Hematopoietic multipotent progenitor cell treated with erythropoietin and hydrocortisone succinate and interleukin-3 and kit ligand, for 6 days (in vitro differentiated cells): Measurements from ENCODE around the gene KNDC1.
"Not testable (repeated sequence)": the region's sequence is repeated elsewhere in the genome, so short reads cannot be mapped to it uniquely, and the experiment has no call there.

Experiments used
- DNase-seq: peaks from one replicate; pipeline ENCODE4 v3.0.0-alpha.2; 2015

KNDC1 gene

DNA sequence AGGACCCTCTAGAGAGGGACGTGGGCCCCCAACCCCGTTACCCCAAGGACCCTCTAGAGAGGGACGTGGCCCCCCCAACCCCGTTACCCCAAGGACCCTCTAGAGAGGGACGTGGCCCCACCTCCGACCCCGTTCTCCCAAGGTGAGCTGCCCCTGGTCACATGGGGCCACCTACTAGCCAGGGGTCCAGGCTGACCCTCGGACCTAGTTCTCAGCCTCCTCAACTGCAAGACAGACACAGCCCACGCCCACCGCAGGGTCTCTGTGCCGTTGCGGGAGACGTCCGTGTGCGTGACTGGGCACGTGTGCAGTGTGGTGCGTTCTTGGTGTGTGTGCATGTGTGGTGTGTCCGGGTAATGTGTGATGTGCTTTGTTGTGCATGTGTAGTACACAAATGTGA is 48.4 kb downstream of the KNDC1 start:
- DNase-seq, result no peak

DNA sequence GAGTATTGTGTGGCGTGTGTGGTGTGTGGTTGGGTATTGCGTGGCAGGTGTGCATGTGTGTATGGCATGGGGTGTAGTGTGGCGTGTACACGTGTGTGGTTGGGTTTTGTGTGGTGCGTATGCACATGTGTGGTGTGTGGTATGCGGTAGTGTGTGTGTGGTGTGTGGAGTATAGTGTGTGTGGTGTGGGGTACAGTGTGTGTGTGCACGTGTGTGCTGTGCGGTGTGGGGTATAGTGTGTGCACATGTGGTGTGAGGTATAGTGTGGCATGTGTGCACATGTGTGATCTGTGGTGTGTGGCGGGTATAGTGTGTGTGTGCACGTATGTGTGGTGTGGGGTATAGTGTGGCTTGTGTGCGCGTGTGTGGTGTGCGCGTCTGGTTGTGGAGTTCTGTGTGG is 49.1 kb downstream of the KNDC1 start:
- DNase-seq, result no peak

DNA sequence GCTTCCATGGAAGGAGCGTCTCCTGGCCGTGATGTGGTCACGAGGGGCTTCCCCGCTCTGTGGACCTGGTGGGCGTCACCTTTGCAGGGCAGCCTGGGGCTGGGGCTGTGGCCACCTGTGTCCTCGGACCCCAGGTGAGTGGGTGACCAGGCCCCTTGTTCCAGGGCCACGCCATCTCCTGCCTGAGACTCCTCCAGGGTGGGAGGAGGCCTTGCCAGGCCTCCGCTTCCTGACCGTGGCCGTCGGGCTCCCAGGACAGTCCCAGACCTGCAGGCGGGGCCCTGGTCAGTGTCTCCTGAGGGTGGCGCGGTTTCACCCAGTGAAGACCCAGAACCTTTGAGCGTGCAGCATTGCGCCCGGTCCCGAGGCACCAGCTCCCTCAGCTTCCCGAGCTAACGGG is 49.6 kb downstream of the KNDC1 start:
- no peak for DNase-seq

DNA sequence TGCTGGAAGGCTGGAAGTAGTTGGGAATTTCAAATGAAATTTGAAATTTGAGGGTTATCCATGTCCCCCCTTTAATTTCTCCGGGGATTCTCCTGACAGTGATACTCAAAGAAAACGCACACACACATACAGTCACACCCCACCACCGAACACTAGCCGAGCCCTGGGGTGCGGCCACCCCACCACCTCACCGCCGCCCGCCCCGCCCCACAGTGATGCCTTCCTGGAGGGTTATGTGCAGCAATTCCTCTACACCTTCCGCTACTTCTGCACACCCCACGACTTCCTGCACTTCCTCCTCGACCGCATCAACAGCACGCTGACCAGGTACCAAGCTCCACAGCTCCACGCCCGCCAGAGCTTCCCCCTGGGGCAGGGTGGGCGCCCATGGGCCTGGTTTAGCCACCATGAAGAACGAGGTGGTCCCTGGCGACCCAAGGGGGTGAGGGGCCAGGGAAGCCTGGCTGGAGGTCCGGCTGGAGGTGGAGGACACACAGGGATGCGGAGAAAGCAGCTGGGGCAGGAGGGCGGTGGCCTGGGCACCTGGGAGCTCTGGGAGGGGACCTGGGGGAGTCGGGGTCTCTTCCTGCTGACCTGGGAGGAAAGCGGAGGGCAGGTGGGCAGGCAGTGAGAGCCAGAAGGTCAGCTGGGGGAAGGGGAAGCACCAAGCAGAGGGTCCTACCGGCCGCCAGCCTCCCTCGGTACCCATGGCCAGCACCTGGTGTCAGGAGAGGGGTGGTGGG is 50.5 kb downstream of the KNDC1 start:
- DNase-seq, result no peak

DNA sequence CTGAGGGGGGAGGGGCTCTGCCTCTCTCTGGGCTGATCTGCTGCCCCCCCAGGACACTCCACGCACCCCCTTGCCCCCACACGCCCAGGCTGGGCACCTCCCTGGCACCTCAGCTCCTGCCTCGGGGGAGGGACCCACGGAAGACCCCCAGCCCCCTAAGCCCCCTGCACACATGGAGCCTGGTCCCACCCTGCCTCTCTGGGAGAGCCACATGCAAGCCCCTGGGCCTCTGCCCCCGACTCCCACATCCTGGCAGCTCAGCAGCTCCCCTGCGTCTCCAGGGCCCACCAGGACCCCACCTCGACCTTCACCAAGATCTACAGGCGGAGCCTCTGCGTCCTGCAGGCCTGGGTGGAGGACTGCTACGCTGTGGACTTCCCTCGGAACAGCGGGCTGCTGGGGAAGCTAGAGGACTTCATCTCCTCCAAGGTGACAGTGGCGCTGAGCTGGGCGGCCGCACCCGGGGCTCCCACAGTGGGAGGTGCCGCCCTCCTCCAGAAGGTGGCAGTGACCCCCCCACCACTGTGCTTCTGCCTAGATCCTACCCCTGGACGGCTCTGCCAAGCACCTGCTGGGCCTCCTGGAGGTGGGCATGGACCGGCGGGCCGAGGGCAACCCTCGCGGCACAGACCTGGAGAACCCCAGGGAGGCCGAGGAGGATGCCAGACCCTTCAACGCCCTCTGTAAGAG is 51.3 kb downstream of the KNDC1 start:
- no peak for DNase-seq

DNA sequence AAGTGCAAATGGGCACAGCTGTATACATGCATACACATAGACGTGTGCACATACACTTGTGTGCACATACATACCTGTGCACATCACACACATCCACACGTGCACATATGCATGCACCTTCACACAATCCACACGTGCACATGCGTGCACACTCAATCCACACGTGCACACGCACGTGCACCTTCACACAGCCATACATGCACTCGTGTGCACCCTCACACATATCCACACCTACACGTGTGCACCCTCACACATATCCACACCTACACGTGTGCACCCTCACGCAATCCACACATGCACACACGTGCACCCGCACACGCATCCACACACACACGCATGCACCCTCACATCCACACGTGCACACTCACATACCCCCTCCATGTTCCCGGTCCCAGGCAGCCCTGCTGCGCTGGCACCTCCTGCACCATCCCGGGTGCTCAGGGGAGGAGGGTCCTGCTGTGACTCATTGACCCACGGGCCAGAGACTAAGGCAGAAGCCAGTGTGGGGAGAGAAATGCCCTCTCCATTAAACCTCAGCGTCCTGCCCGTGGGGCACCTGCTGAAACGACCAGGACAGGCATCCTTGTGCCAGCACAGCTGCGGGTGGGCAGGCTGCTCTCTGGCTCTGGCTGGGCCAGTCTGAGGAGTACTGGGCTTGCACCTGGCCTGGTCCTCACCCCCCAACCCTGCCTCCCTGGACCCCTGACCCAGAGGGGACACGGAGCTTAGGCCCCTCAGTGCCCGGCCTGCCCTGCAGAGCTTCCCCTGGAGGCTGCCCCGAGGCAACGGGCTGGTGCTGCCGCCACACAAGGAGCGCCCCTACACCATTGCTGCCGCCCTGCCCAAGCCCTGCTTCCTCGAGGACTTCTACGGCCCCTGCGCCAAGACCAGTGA is 52.2 kb downstream of the KNDC1 start:
- no peak for DNase-seq

DNA sequence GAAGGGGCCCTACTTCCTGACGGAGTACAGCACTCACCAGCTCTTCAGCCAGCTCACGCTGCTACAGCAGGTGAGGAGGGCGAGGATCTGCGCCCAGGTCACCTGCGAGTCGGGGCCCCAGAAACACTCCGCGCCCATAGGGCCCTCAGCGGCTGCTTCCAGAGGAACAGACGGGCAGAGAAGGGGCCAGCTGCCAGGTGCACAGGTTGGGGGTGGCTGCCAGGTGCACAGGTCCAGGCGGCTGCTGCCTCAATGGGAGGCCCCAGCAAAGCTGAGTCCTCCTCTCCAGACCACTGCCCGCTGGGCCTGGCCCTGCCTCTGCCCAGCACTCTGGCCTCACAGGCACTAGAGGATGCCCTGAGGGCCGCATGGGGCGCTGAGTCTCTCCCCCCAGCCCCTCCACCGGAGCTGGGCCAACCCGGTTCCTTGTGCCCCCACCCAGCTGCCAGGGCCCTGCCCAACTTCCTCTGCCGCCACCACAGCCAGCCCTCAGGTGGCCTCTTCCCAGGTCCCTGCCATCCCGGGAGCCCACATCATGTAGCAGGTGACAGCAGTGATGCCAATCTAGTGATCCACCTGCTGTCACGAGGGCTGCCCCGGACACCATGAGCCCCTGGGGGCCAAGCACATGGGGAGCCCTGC is 53.0 kb downstream of the KNDC1 start:
- DNase-seq, result no peak

DNA sequence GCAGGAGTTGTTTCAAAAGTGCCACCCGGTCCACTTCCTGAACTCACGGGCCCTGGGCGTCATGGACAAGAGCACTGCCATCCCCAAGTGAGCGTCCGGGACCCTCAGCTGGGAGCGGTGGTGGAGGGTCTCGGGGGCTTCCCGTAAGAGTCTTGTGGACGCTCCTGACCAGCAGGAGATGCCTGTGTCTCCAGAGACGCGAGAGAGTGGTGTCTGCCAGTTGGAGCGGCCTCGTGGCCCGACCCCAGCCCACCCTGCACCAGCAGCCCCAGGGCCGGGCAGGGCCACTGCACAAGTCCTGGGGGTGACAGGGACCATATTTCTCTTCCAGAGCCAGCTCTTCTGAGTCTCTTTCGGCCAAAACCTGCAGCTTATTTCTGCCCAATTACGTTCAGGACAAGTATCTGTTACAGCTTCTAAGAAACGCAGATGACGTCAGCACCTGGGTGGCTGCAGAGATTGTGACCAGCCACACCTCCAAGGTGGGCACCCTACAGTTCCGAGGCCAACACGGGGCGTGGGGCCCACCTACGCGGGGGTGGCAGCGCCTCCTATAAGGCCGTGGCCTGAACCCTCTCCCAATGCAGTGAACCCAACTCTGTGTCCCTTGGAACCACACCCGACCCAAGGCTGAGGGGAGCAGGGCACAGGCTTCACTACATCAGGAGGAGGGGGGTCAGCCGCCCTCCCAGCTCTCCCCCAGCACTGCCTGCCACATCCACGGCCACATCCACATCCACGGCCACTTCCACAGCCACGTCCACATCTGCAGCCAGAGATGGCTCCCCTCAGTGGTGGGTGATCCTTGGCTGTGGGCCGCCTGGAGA is 53.8 kb downstream of the KNDC1 start:
- no peak for DNase-seq

DNA sequence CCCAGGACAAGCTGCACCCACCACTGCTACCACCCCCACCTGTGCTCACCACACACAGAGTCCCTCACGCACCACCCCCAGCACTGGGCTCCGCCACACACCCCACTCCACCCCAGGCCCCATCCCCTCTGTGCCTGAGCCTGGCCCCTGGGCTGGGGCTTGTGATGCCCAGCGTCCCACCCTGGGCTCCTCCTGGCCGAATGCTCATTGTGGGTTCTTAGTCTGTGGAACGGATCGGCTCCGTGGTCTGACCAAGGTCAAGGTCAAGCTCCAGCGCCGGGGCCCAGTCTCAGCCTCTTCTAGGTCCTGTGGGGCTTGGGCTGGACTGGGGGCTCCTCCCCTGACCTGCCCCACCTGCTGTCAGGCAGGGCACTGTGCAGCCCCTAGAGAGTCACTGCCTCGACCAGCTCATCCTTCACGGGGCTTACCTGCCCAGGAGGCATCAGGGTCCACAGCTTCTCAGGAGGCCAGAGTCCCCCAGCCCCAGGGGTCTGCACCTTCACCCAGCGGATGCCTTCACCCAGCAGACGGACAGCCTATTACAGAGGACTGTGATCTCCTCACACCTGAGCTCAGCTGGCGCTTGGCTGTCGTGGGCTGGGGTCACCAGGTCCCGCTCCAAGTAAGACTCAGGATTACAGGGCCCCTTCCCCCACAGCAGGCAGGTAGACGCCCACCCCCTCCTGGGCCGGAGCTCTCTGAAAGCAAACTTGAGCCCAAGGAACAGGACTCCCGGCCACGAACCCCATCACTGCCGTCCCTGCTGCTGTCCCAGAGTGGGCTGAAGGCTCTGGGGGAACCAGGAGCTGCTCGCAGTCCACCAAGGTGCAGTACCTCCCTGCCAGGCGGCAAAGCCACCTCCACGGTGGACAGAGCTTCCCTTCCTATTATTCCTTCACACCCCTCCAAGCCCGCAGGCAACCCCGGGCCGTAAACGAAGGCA is 54.7 kb downstream of the KNDC1 start:
- DNase-seq, result no peak

DNA sequence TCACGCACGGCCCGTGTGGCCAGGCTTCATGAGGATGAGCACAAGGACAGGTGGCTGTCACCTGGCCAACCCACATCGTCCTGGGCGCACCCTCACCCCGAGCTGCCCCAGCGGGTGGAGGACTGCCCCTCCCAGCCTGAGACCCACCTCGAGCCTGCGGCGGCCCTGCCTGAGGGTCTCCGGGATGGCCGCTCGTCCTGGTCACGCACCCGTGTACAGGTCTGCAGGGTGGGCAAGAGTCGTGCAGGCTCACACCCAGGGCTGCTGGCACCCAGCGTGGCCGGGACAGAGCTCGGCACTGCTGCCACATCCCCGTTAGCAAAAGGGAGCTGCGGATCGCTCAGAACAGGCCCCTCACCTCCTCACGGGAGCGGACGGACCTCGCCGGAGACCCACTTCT is 55.6 kb downstream of the KNDC1 start:
- DNase-seq, result no peak

DNA sequence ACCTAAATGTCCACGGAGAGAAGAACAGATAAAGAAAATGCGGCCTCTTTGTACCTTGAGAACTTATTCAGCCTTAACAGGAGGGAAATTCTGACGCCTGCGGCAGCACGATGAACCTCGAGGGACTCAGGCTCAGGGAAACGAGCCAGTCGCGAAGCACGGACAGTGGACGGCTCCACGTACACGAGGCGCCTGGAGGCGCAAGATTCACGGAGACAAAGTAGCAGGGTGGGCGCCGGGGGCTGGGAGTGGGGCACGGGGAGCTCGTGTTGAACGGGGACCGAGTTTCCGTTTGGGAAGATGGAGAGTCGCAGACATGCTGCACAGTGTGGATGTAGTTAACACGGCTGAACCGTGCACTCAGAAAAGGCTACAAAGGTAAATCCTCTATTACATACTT is 56.8 kb downstream of the KNDC1 start:
- no peak for DNase-seq

DNA sequence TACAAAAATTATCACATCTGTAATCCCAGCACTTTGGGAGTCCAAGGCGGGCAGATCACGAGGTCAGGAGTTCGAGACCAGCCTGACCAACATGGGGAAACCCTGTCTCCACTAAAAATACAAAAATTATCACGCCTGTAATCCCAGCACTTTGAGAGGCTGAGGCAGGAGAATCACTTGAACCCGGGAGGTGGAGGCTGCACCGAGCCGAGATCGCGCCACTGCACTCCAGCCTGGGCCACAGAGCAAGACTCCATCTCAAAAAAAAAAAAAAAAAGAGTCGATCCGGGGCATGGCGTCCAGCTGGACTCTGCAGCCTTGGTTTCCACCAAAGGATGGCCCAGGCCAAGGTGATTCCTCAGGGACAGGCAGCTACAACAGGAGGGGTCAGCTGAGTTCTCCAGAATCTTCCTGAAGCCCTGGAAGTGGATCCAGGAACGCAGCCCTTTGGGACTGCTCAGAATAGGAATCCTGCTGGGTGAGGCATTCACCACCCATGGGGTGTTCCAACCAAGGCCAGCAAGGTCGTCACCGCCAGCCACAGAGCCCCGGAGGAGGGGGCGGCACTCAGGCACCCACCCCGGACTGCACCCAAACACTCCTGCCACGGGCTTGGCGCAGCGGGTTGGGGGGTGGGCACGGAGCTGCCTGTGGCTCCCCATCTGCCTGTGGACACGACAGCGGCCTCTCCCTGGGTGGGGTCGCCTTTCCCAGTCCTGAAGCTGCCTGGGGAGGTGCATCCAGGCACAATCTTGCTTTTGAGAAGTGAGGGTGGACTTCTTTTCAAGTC is 58.0 kb downstream of the KNDC1 start:
- DNase-seq, result no peak

DNA sequence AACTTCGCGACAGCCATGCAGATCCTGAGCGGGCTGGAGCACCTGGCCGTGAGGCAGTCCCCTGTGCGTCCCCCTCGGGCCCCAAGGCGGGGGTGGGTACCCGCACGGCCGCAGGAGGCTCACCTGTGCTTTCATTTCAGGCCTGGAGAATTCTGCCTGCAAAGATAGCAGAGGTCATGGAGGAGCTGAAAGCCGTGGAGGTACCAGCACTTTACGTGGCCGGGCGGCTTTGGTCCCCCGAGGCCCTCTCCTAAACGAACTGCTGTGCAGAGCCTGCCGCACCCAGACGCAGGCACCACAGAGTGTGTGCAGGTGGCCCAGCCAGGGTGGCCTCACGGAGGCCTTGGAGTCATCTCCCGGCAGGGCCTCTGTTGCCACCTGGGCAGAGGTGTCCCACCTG is 58.9 kb downstream of the KNDC1 start:
- DNase-seq, result no peak

DNA sequence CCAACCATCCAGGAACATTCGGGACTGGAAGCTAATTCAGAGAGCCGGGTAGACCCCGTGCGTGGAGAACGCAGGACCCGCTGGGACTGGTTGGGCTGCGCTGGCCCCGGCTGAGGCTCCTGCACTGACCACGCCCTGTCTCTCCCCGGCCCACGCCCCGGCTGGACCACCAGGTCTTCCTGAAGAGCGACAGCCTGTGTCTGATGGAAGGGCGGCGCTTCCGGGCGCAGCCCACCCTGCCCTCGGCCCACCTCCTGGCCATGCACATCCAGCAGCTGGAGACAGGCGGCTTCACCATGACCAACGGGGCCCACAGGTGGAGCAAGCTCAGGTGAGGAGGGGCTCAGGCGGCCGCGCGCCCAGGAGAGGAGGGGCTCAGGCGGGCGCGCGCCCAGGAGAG is 59.8 kb downstream of the KNDC1 start:
- no peak for DNase-seq

DNA sequence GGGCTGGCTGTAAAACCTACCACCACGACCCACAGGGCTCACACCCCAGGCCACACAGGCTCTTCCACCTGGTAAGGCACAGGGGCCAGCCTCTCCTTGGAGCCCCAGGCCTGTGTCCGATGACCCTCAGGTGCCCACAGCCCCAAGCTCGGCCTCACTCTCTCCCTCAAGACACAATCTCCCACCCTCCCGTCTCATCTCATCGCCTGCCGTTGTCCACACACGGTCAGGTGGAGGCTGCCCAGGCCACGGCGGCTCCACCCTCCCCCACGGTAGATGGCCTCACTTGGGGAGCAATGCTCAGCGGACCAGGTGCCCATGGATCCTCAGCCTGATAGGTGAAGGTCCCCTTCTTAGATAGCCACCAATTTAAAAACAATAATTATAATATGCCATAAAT is 61.3 kb downstream of the KNDC1 start:
- no peak for DNase-seq

DNA sequence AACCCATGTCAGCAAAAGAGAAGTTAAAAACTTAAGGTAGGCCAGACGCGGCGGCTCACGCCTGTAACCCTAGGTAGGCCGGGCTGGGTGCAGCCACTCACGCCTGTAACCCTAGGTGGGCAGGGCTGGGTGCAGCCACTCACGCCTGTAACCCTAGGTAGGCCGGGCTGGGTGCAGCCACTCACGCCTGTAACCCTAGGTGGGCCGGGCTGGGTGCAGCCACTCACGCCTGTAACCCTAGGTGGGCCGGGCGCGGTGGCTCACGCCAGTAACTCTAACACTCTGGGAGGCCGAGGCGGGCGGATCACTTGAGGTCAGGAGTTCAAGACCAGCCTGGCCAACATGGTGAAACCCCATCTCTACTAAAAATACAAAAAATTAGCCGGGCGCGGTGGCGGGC is 61.7 kb downstream of the KNDC1 start:
- DNase-seq, result not testable (repeated sequence)

DNA sequence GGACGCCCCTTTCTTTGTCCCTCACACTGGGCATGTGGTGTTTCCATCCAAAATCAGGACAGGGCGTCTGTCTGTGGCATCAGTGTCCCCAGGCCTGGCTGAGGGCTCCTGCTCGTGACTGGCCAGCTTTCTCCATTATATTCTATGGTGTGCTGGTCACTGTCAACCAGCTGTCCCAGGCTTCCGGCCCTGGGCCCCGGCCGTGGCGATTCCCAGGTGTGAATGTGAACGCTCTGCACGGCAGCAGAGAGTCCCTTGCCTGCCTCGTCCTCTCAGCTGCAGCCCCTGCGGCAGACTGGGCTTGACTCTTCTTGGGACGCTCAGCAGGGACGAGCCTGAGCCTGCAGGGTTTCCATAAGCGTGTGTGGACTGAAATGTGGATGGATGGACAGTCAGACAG is 64.1 kb downstream of the KNDC1 start:
- no peak for DNase-seq

DNA sequence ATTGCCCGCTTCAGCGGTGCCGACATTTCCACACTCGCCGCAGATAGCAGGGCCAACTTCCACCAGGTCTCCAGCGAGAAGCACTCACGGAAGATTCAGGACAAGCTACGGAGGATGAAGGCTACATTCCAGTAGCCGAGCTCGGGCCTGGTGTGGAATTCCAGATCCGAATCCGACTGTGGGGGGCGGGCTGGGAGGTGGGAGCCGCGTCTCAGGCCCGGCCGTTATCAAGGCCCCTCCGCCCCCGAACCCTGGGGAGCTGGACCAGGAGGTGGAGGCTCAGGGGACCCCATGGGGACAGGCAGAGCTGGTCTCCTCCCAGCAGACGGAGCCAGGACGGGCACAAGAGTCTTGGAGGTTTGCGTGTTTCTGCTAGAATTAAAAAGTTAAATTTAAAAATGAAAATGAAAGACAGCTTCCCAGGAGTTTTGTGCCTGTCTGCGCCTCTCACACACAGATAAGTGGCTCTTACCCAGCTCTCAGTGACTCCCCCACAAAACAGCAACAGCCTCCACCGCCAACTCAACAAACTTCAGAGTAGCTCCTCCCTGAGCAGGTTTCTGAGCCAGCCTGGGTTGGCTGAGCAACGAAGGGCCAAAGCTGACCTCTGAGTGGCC is 64.8 kb downstream of the KNDC1 start:
- DNase-seq, result peak; percentile 40

DNA sequence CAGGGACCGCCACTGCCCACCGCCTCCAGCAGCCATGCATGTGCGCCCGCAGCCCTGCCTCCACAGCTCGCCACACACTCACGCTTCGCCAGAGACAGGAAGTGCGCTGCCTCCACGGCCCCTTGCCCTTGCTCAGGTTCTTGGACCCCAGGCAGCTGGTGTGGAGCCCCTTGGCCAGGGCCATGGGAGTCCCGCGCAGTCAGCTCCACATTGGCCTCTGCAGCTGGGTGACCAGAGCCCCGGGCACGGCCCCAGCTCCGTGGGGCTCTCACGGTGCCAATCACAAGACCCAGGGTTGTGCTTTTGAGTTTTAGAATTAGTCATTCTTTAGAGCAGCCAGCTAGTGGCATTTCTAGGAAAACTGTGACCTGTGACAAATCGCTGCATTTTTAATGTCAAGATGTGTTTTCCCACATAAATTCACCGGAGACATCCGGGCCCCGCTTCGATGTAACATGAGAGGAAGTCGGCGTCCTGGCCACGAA is 65.7 kb downstream of the KNDC1 start:
- no peak for DNase-seq
